ENCODE measurements around the gene IFT22.
A peak's percentile ranks its signal among the peaks of the same experiment; 100 is the strongest.

IFT22 gene

DNA sequence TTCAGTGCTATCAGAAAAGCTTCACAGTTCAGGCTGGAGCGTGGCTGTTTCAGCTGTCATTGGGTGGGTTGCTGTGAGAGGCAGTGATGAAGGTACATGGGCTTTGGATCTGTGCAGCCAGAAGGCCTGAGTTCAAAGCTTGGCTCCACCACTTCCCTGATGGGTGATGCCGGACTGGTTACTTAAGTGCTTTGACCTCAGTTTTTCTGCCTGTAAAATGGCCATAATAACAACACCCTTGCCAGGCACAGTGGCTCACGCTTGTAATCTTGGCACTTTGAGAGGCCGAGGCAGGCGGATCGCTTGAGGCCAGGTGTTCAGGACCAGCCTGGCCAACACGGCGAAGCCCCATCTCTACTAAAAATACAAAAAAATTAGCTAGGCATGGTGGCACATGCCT is 10.4 kb upstream of the IFT22 start:
- TF ChIP-seq, protein P1, sequence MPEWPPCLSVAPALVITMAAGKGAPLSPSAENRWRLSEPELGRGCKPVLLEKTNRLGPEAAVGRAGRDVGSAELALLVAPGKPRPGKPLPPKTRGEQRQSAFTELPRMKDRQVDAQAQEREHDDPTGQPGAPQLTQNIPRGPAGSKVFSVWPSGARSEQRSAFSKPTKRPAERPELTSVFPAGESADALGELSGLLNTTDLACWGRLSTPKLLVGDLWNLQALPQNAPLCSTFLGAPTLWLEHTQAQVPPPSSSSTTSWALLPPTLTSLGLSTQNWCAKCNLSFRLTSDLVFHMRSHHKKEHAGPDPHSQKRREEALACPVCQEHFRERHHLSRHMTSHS (tag by site-specific recombination; IDR thresholded peaks at IDR 0.05): no peak
- TF ChIP-seq BCL11B (tag by site-specific recombination; IDR thresholded peaks at IDR 0.05; ENCODE audit: low read depth): no peak
- TF ChIP-seq ZBTB1 (tag by site-specific recombination; IDR thresholded peaks at IDR 0.05): no peak
- no peak for TF ChIP-seq SETDB1 (IDR thresholded peaks at IDR 0.05; ENCODE audit: insufficient read length, low read length)
- no peak for TF ChIP-seq FEZF1 (tag by site-specific recombination; IDR thresholded peaks at IDR 0.05)
- no peak for TF ChIP-seq ZNF624 (tag by site-specific recombination; IDR thresholded peaks at IDR 0.05)
- no peak for TF ChIP-seq ZNF768 (tag by site-specific recombination; IDR thresholded peaks at IDR 0.05)
- no peak for TF ChIP-seq ZNF138 (tag by site-specific recombination; IDR thresholded peaks at IDR 0.05; ENCODE audit: borderline replicate concordance)
- TF ChIP-seq ZNF391 (tag by site-specific recombination; IDR thresholded peaks at IDR 0.05; ENCODE audit: borderline replicate concordance, low read depth): no peak
- TF ChIP-seq ZNF121 (tag by site-specific recombination; IDR thresholded peaks at IDR 0.05): no peak
- no peak for TF ChIP-seq ZNF274 (IDR thresholded peaks at IDR 0.05; ENCODE audit: low read length)
- no peak for TF ChIP-seq ZNF274 (tag by site-specific recombination; IDR thresholded peaks at IDR 0.05; ENCODE audit: borderline replicate concordance)
- no peak for TF ChIP-seq ZNF707 (tag by site-specific recombination; IDR thresholded peaks at IDR 0.05)
- no peak for TF ChIP-seq HOXA7 (CRISPR knock-in tag; IDR thresholded peaks at IDR 0.05; ENCODE audit: borderline replicate concordance)
- no peak for TF ChIP-seq ZNF514 (tag by site-specific recombination; IDR thresholded peaks at IDR 0.05)
- no peak for TF ChIP-seq ZIC2 (tag by site-specific recombination; IDR thresholded peaks at IDR 0.05)
- TF ChIP-seq ZNF791 (tag by site-specific recombination; IDR thresholded peaks at IDR 0.05): no peak
- TF ChIP-seq ZNF112 (tag by site-specific recombination; IDR thresholded peaks at IDR 0.05): no peak
- TF ChIP-seq, protein P2, sequence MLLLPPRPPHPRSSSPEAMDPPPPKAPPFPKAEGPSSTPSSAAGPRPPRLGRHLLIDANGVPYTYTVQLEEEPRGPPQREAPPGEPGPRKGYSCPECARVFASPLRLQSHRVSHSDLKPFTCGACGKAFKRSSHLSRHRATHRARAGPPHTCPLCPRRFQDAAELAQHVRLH (tag by site-specific recombination; IDR thresholded peaks at IDR 0.05): no peak
- H3K4me1 ChIP-seq (ENCODE audit: control insufficient read depth, insufficient read depth, low read length): no peaks in the 10 kb centered on the region
- no peak overlapping the region for H3K4me3 ChIP-seq (ENCODE audit: low read depth, low read length)
- no peaks in the 10 kb centered on the region for H3K9me3 ChIP-seq (ENCODE audit: control insufficient read depth, insufficient read depth, low read depth, low read length)
- CTCF ChIA-PET: no interaction called here
- H3K36me3 ChIP-seq (ENCODE audit: control insufficient read depth in 2 of 2, insufficient read depth in 1 of 2, low read length in 2 of 2): no peaks in the 10 kb centered on the region
- H3K27ac ChIP-seq (ENCODE audit: extremely low read depth, low read depth, low read length): no peak overlapping the region
- POLR2A ChIA-PET: no interaction called here

DNA sequence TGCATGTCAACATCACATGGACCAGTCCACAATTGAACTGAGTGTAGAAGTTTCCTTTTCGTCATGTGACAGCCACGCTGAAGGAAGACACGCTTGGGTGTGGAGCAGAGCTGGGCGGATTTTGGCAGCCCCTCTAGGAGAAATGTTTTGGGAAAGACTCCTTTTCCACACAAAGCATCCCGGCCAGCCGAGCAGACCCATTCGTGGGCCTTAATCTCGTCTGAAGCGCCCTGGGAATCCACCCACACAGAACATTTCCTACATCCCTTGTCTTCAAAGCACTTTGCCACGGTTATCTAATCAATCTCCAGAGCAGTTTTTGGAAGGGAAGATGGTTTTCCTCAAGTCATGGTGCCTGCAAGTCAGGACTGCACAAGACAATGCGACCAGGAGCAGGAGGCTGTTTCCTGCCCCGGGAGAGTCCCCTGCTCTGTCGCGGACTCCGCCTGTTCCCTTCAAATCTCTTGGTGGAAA is 8.4 kb upstream of the IFT22 start:
- no peaks in the 10 kb centered on the region for H3K36me3 ChIP-seq (ENCODE audit: control insufficient read depth in 2 of 2, insufficient read depth in 1 of 2, low read length in 2 of 2)
- TF ChIP-seq ZNF138 (tag by site-specific recombination; IDR thresholded peaks at IDR 0.05; ENCODE audit: borderline replicate concordance): no peak
- peak; percentile 29; the same call in 1 of the 2 replicates for TF ChIP-seq EGR2 (tag by site-specific recombination; IDR thresholded peaks at IDR 0.05; ENCODE audit: low read depth)
- CTCF ChIA-PET: interaction anchor here (0.7 kb wide), 1 partner anchor 47 kb away, joined by 4 read pairs; no protein-coding TSS in a partner anchor

DNA sequence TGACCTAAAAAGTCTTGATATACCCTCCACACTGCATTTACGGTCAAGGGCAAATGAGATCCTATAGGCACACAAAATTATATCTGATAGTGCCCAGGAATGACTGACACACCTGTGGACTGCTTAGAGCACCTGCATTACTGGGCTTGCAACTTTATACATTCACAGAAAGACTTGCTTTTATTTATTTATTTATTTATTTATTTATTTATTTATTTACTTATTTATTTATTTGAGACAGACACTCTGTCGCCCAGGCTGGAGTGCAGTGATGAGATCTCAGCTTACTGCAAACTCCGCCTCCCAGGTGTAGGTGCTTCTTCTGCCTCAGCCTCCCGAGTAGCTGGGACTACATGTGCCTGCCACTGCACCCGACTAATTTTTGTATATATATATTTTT is 6.5 kb upstream of the IFT22 start:
- ChIA-PET CTCF (interaction anchor here (0.6 to 1.0 kb wide), 3 partner anchors 10 to 83 kb away, joined by 3 read pairs; no protein-coding TSS in a partner anchor), POLR2A (no interaction called here)
- no peak for TF ChIP-seq ZNF621 (tag by site-specific recombination; IDR thresholded peaks at IDR 0.05)
- TF ChIP-seq ZNF623 (tag by site-specific recombination; IDR thresholded peaks at IDR 0.05): peak; percentile 77
- TF ChIP-seq ZXDB (tag by site-specific recombination; IDR thresholded peaks at IDR 0.05): 0 out of 2 replicates have a peak, but pooled peaks have one; percentile 43
- peak; percentile 81 for TF ChIP-seq ZNF433 (tag by site-specific recombination; IDR thresholded peaks at IDR 0.05; ENCODE audit: low read depth)
- TF ChIP-seq GFI1B (tag by site-specific recombination; IDR thresholded peaks at IDR 0.05): peak; percentile 30; the same call in 1 of the 2 replicates
- TF ChIP-seq ZNF292 (tag by site-specific recombination; IDR thresholded peaks at IDR 0.05; ENCODE audit: borderline replicate concordance, low read depth): peak; percentile 42; the same call in 1 of the 2 replicates
- peak; percentile 90 for TF ChIP-seq ZNF426 (tag by site-specific recombination; IDR thresholded peaks at IDR 0.05)
- TF ChIP-seq ZNF560 (tag by site-specific recombination; IDR thresholded peaks at IDR 0.05; ENCODE audit: borderline replicate concordance): peak; percentile 85; the same call in 1 of the 2 replicates
- TF ChIP-seq ZNF785 (tag by site-specific recombination; IDR thresholded peaks at IDR 0.05): no peak
- no peak for TF ChIP-seq ZNF211 (tag by site-specific recombination; IDR thresholded peaks at IDR 0.05; ENCODE audit: low read depth)
- TF ChIP-seq, protein P3, sequence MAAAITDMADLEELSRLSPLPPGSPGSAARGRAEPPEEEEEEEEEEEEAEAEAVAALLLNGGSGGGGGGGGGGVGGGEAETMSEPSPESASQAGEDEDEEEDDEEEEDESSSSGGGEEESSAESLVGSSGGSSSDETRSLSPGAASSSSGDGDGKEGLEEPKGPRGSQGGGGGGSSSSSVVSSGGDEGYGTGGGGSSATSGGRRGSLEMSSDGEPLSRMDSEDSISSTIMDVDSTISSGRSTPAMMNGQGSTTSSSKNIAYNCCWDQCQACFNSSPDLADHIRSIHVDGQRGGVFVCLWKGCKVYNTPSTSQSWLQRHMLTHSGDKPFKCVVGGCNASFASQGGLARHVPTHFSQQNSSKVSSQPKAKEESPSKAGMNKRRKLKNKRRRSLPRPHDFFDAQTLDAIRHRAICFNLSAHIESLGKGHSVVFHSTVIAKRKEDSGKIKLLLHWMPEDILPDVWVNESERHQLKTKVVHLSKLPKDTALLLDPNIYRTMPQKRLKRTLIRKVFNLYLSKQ (tag by site-specific recombination; IDR thresholded peaks at IDR 0.05; ENCODE audit: borderline replicate concordance): peak; percentile 62; the same call in 1 of the 2 replicates
- TF ChIP-seq ZNF140 (tag by site-specific recombination; IDR thresholded peaks at IDR 0.05): peak; percentile 63; the same call in 1 of the 2 replicates
- peak; percentile 81 for TF ChIP-seq ZBTB8A (tag by site-specific recombination; IDR thresholded peaks at IDR 0.05)

More for the DNA sequence above, 8.4 kb upstream of the IFT22 start:
- Histone ChIP-seq H3K9me3 (ENCODE audit: control insufficient read depth, insufficient read depth, low read depth, low read length) (no peaks in the 10 kb centered on the region), H3K4me3 (ENCODE audit: low read depth, low read length) (no peak overlapping the region), H3K27ac (ENCODE audit: extremely low read depth, low read depth, low read length) (no peak overlapping the region), H3K4me1 (ENCODE audit: control insufficient read depth, insufficient read depth, low read length) (no peaks in the 10 kb centered on the region)
- POLR2A ChIA-PET: no interaction called here

More for the DNA sequence above, 6.5 kb upstream of the IFT22 start:
- H3K9me3 ChIP-seq (ENCODE audit: control insufficient read depth, insufficient read depth, low read depth, low read length): no peaks in the 10 kb centered on the region
- H3K36me3 ChIP-seq (ENCODE audit: control insufficient read depth in 2 of 2, insufficient read depth in 1 of 2, low read length in 2 of 2): no peaks in the 10 kb centered on the region
- H3K4me1 ChIP-seq (ENCODE audit: control insufficient read depth, insufficient read depth, low read length): no peaks in the 10 kb centered on the region
- H3K4me3 ChIP-seq (ENCODE audit: low read depth, low read length): no peak overlapping the region
- H3K27ac ChIP-seq (ENCODE audit: extremely low read depth, low read depth, low read length): no peak overlapping the region
